ENCODE results near the gene COL11A2. TPM values are rescaled to one million over a fixed set of nuclear protein-coding genes. Genes with fewer than 3 reads are reported as not detected.

The COL11A2 gene
- total RNA-seq, 4 donors from 2014 or later = under 0.01 to 2.6 (median 1.0) TPM

GRCh38 chr6:33183071-33183683, 9.1 kb downstream of the COL11A2 start:
- TF ChIP-seq POLR2A (IDR thresholded peaks at IDR 0.05) (no peak), CTCF (IDR thresholded peaks at IDR 0.05) (no peak)
- Histone ChIP-seq H3K27me3 (no peaks in the 10 kb centered on the region), H3K4me3 (no peak overlapping the region), H3K36me3 (no peaks in the 10 kb centered on the region), H3K27ac (no peak overlapping the region), H3K9me3 (no peaks in the 10 kb centered on the region), H3K4me1 (no peaks in the 10 kb centered on the region)
- DNase-seq = no peak
- intact Hi-C loops (cut with DNase I; ENCODE audit: low total_unique reads) = no loop called here

- H3K27ac ChIP-seq = no peak overlapping the region
- TF ChIP-seq CTCF (IDR thresholded peaks at IDR 0.05) = no peak
- TF ChIP-seq POLR2A (IDR thresholded peaks at IDR 0.05) = no peak
- H3K4me3 ChIP-seq = no peak overlapping the region
- intact Hi-C loops (cut with DNase I; ENCODE audit: low total_unique reads) = no loop called here
- H3K27me3 ChIP-seq = no peaks in the 10 kb centered on the region
- H3K36me3 ChIP-seq = no peaks in the 10 kb centered on the region
- no peaks in the 10 kb centered on the region for H3K4me1 ChIP-seq
- H3K9me3 ChIP-seq = no peaks in the 10 kb centered on the region
- DNase-seq = no peak
Measured at GRCh38 chr6:33181141-33181540, 11.1 kb downstream of the COL11A2 start.

GRCh38 chr6:33178755-33179475, 13.4 kb downstream of the COL11A2 start:
- DNase-seq = no peak
- Histone ChIP-seq H3K27ac (no peak overlapping the region), H3K4me1 (no peaks in the 10 kb centered on the region), H3K9me3 (no peaks in the 10 kb centered on the region), H3K36me3 (no peaks in the 10 kb centered on the region), H3K4me3 (no peak overlapping the region), H3K27me3 (no peaks in the 10 kb centered on the region)
- TF ChIP-seq CTCF (IDR thresholded peaks at IDR 0.05) (no peak), POLR2A (IDR thresholded peaks at IDR 0.05) (no peak)
- intact Hi-C loops (cut with DNase I; ENCODE audit: low total_unique reads) = no loop called here

GRCh38 chr6:33177552-33178446, 14.5 kb downstream of the COL11A2 start:
- Histone ChIP-seq H3K4me1 (no peaks in the 10 kb centered on the region), H3K4me3 (no peak overlapping the region), H3K9me3 (no peaks in the 10 kb centered on the region), H3K27me3 (no peaks in the 10 kb centered on the region), H3K36me3 (no peaks in the 10 kb centered on the region), H3K27ac (no peak overlapping the region)
- intact Hi-C loops (cut with DNase I; ENCODE audit: low total_unique reads) = no loop called here
- DNase-seq = no peak
- TF ChIP-seq POLR2A (IDR thresholded peaks at IDR 0.05) = no peak
- no peak for TF ChIP-seq CTCF (IDR thresholded peaks at IDR 0.05)

- Histone ChIP-seq H3K27me3 (no peaks in the 10 kb centered on the region), H3K9me3 (no peaks in the 10 kb centered on the region), H3K4me3 (no peak overlapping the region), H3K4me1 (no peaks in the 10 kb centered on the region), H3K36me3 (no peaks in the 10 kb centered on the region), H3K27ac (no peak overlapping the region)
- DNase-seq = no peak
- intact Hi-C loops (cut with DNase I; ENCODE audit: low total_unique reads) = no loop called here
- TF ChIP-seq CTCF (IDR thresholded peaks at IDR 0.05) (no peak), POLR2A (IDR thresholded peaks at IDR 0.05) (no peak)
Measured at GRCh38 chr6:33176906-33177305, 15.4 kb downstream of the COL11A2 start.
